G401 (cell line): Measurements from ENCODE around the gene PPM1D. TPM values are rescaled to one million over a fixed set of nuclear protein-coding genes. Genes with fewer than 3 reads are reported as not detected.
"Not testable (repeated sequence)": the region's sequence is repeated elsewhere in the genome, so short reads cannot be mapped to it uniquely, and the experiment has no call there.

ENCODE experiments used
- DNase-seq: peaks from one replicate; pipeline ENCODE4 v3.0.0-alpha.2; 2015; ENCODE audit warnings: low spot score
- in situ Hi-C: cut with HindIII; loops from 2 replicates; pipeline ENCODE4 v1.10.0; 2016; ENCODE audit warnings: low sequenced_read_pairs, mixed read lengths
- total RNA-seq: library from RNA; depleted of rRNA; stranded (reverse); fragments of >200 nt; shearing (Covaris generic); gene quantifications from 2 replicates; pipeline ENCODE4 v1.2.3, GENCODE V29; 2014

Gene PPM1D
- total RNA-seq, 1 experiment from 2014 or later: 31.4 TPM

- DNase-seq, in situ Hi-C loops: not testable (repeated sequence)
Observed at GRCh38 chr17:60614247-60614646, 14.3 kb downstream of the PPM1D start.

GRCh38 chr17:60615108-60615507 lies 15.1 kb downstream of the PPM1D start:
- in situ Hi-C loops: no loop called here
- no peak for DNase-seq

GRCh38 chr17:60615840-60616239 lies 15.8 kb downstream of the PPM1D start:
- no peak for DNase-seq
- in situ Hi-C loops: no loop called here

- in situ Hi-C loops: no loop called here
- no peak for DNase-seq
Observed at GRCh38 chr17:60618080-60618479, 18.1 kb downstream of the PPM1D start.

GRCh38 chr17:60618854-60619526 lies 19.0 kb downstream of the PPM1D start:
- in situ Hi-C loops: no loop called here
- no peak for DNase-seq

- in situ Hi-C loops: no loop called here
Observed at GRCh38 chr17:60622961-60623360, 23.0 kb downstream of the PPM1D start.

GRCh38 chr17:60623415-60623814 lies 23.4 kb downstream of the PPM1D start:
- in situ Hi-C loops: no loop called here
- DNase-seq: no peak

More at GRCh38 chr17:60622961-60623360, 23.0 kb downstream of the PPM1D start:
- DNase-seq: no peak

- DNase-seq: no peak
- in situ Hi-C loops: no loop called here
Observed at GRCh38 chr17:60627124-60627523, 27.1 kb downstream of the PPM1D start.

- in situ Hi-C loops: no loop called here
- DNase-seq: no peak
Observed at GRCh38 chr17:60628252-60628889, 28.4 kb downstream of the PPM1D start.

- in situ Hi-C loops: no loop called here
- peak; percentile 49 for DNase-seq
Observed at GRCh38 chr17:60629120-60629519, 29.1 kb downstream of the PPM1D start.

GRCh38 chr17:60630352-60630751 lies 30.4 kb downstream of the PPM1D start:
- in situ Hi-C loops: no loop called here
- DNase-seq: peak; percentile 94

GRCh38 chr17:60631119-60631518 lies 31.1 kb downstream of the PPM1D start:
- in situ Hi-C loops: no loop called here
- no peak for DNase-seq

GRCh38 chr17:60637683-60638082 lies 37.7 kb downstream of the PPM1D start:
- DNase-seq: no peak
- in situ Hi-C loops: no loop called here

GRCh38 chr17:60639019-60639330 lies 39.0 kb downstream of the PPM1D start:
- DNase-seq: no peak
- in situ Hi-C loops: no loop called here

- in situ Hi-C loops: no loop called here
- no peak for DNase-seq
Observed at GRCh38 chr17:60640503-60640902, 40.5 kb downstream of the PPM1D start.

GRCh38 chr17:60641126-60641525 lies 41.1 kb downstream of the PPM1D start:
- no peak for DNase-seq
- in situ Hi-C loops: no loop called here

GRCh38 chr17:60641810-60642220 lies 41.8 kb downstream of the PPM1D start:
- in situ Hi-C loops: no loop called here
- DNase-seq: peak; percentile 91

GRCh38 chr17:60645918-60646523 lies 46.0 kb downstream of the PPM1D start:
- in situ Hi-C loops: no loop called here
- DNase-seq: no peak

GRCh38 chr17:60646701-60647100 lies 46.7 kb downstream of the PPM1D start:
- no peak for DNase-seq
- in situ Hi-C loops: no loop called here

GRCh38 chr17:60647705-60648104 lies 47.7 kb downstream of the PPM1D start:
- in situ Hi-C loops: no loop called here
- DNase-seq: no peak
